Tibial nerve (tissue), 4 donors: ENCODE results near the gene ZNF223.

Source experiments
- EP300 ChIP-seq, 2 donors: sonication (generic); formaldehyde crosslinking; IDR thresholded peaks; one replicate each; pipeline ENCODE4 v1.6.1; 2017; ENCODE audit warnings: antibody characterized with exemption in 2 of 2, mild to moderate bottlenecking in 1 of 2
- POLR2A ChIP-seq, 2 donors: fragments of 450-650 bp; IDR thresholded peaks; one replicate each; pipeline ENCODE4 v1.6.1; 2017; ENCODE audit warnings: antibody characterized with exemption in 2 of 2, mild to moderate bottlenecking in 2 of 2, moderate library complexity in 2 of 2
- TF ChIP-seq, protein P1 (sequence below), 5 experiments: fragments of 200-600 bp in 3 of 5; fragments of 450-650 bp in 2 of 5; sonication (generic) in 3 of 5; IDR thresholded peaks; one replicate each; pipeline ENCODE4 v1.5.1; 2016 to 2019; ENCODE audit warnings: antibody characterized with exemption in 5 of 5, mild to moderate bottlenecking in 3 of 5, moderate library complexity in 2 of 5

- TF ChIP-seq, protein P1, sequence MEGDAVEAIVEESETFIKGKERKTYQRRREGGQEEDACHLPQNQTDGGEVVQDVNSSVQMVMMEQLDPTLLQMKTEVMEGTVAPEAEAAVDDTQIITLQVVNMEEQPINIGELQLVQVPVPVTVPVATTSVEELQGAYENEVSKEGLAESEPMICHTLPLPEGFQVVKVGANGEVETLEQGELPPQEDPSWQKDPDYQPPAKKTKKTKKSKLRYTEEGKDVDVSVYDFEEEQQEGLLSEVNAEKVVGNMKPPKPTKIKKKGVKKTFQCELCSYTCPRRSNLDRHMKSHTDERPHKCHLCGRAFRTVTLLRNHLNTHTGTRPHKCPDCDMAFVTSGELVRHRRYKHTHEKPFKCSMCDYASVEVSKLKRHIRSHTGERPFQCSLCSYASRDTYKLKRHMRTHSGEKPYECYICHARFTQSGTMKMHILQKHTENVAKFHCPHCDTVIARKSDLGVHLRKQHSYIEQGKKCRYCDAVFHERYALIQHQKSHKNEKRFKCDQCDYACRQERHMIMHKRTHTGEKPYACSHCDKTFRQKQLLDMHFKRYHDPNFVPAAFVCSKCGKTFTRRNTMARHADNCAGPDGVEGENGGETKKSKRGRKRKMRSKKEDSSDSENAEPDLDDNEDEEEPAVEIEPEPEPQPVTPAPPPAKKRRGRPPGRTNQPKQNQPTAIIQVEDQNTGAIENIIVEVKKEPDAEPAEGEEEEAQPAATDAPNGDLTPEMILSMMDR (IDR thresholded peaks at IDR 0.05) = no peak
- TF ChIP-seq POLR2A (IDR thresholded peaks at IDR 0.05) (peak in 1 of 2 donors; percentile 18), EP300 (IDR thresholded peaks at IDR 0.05) (peak; percentile 35 to 84)
Measured at GRCh38 chr19:44002566-44003460, 49.0 kb upstream of the ZNF223 start, which contains the start of gene ZNF230.
